Globus pallidus (tissue), 1 donor: ENCODE results near the gene ETV3.
"Not testable (repeated sequence)": the region's sequence is repeated elsewhere in the genome, so short reads cannot be mapped to it uniquely, and the experiment has no call there.

Experiments used
- DNase-seq: peaks from one replicate; pipeline ENCODE4 v3.0.0-alpha.2; 2015; ENCODE audit warnings: low spot score

Gene ETV3

GRCh38 chr1:157111396-157112165 is 26.6 kb downstream of the ETV3 start:
- no peak for DNase-seq

- DNase-seq = no peak
Measured at GRCh38 chr1:157110686-157111085, 27.5 kb downstream of the ETV3 start.

- no peak for DNase-seq
Measured at GRCh38 chr1:157110003-157110402, 28.2 kb downstream of the ETV3 start.

DNA sequence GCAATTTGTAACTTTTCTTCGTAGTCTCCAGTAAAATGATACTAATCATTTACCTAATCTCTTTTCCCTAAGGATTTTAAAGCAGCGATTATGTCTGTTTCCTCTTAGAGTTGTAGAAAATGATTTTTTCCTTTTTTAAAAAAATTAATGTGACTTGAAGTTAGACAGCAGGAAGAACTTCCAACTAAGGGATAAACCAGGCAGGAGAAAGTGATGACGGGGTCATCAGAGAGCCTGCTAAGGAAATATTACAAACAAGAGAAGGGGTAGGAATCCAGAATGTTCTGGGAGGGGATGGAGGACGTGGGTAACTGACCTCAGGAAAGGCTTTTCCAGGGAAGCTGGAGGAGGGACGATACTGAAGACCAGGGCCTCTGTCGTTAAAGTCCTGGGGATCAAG is 29.7 kb downstream of the ETV3 start:
- DNase-seq = no peak

- no peak for DNase-seq
Measured at GRCh38 chr1:157107702-157108101, 30.5 kb downstream of the ETV3 start.

DNA sequence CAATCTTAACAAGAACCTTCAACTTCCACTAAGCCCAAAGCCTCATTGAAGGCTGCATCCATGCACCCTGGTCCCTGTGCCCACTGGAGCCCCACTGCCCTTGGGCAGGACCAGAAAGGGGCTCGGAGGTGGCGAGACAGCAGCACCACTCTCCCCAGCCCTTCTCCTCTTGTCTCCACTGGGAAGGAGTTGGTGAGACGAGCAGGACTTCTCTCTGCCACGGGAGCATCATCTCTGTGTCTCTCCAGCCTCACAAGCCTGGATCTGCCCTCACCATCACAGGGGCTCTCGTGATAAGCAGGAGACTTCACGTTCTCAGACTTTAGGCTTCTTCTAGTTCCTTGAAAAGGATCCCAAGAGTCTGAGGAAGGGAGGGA is 31.4 kb downstream of the ETV3 start:
- DNase-seq = no peak

GRCh38 chr1:157105988-157106812 is 32.0 kb downstream of the ETV3 start:
- DNase-seq = peak; percentile 16

GRCh38 chr1:157105298-157105987 is 32.8 kb downstream of the ETV3 start:
- no peak for DNase-seq

- peak; percentile 3 for DNase-seq
Measured at GRCh38 chr1:157104598-157105293, 33.4 kb downstream of the ETV3 start.

DNA sequence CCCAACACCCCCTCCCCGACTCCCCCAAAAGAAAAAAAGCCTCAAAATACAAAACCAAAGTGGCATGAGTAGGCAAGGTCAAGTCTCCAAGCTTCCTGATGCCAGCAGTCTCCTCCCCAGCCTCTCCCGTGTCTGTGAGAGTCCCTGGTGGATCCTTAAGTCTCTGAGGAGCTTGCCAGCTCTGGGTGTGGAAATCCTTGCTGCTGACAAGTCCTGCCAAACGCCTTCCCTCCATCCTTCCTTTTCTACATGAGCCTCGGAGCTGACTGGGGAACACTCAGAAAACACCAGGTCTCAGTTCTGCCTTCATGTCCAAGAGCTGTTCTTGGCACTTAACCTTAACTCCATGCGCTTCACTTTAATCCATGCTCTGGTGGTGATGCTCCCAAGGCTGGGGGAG is 34.9 kb downstream of the ETV3 start:
- no peak for DNase-seq

- DNase-seq = no peak
Measured at GRCh38 chr1:157101149-157101548, 37.0 kb downstream of the ETV3 start.

GRCh38 chr1:157099633-157100009 is 38.6 kb downstream of the ETV3 start, which contains the start of gene ETV3L:
ETV3L (minus strand) TSS chr1:157099808; CDS start chr1:157099523, 285 bp downstream.
- peak; percentile 9 for DNase-seq

GRCh38 chr1:157098987-157099632 is 39.1 kb downstream of the ETV3 start:
- not testable (repeated sequence) for DNase-seq

GRCh38 chr1:157098519-157098918 is 39.7 kb downstream of the ETV3 start:
- no peak for DNase-seq

- no peak for DNase-seq
Measured at GRCh38 chr1:157097692-157098091, 40.5 kb downstream of the ETV3 start.

GRCh38 chr1:157096881-157097280 is 41.3 kb downstream of the ETV3 start:
- no peak for DNase-seq

GRCh38 chr1:157095551-157095950 is 42.6 kb downstream of the ETV3 start:
- DNase-seq = no peak

GRCh38 chr1:157095091-157095490 is 43.1 kb downstream of the ETV3 start:
- DNase-seq = no peak

GRCh38 chr1:157092831-157093230 is 45.4 kb downstream of the ETV3 start:
- peak; percentile 22 for DNase-seq

GRCh38 chr1:157091668-157092273 is 46.4 kb downstream of the ETV3 start:
- no peak for DNase-seq

DNA sequence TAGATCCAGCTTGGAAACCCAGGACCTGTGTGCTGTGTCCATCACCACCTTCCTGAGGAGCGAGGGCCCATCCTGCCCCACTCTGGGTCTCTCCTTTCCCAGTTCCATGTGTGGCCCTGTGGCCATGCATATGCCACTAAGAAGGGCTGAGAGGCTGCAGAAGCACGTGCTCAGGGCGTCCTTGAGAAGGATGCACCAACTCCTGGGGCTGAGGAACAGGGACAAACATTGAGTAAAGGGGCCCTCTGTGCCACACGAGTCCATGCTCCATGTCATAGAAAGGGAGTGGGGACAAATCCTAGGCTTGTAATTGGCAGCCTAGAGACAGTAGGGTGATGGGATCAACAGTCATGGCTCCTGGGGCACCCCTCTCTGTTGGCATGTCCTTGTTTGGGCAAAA is 47.0 kb downstream of the ETV3 start:
- DNase-seq = no peak
